Transverse colon (tissue), 4 donors: Measurements from ENCODE around the gene DOK7.

ENCODE experiments used
- POLR2AphosphoS5 ChIP-seq, 3 donors: sonication (generic); formaldehyde crosslinking; IDR thresholded peaks; one replicate each; pipeline ENCODE4 v1.6.1; 2016; ENCODE audit warnings: antibody characterized with exemption in 3 of 3
- TF ChIP-seq, protein P1 (sequence below), 5 experiments: fragments of 200-600 bp in 3 of 5; fragments of 450-650 bp in 2 of 5; sonication (generic) in 3 of 5; IDR thresholded peaks; 1 replicate in 2 of 5; 2 replicates in 3 of 5; pipeline ENCODE4 v1.5.1; 2016 to 2017; ENCODE audit warnings: antibody characterized with exemption in 5 of 5, inconsistent platforms in 3 of 5, mild to moderate bottlenecking in 2 of 5, moderate library complexity in 1 of 5

DNA sequence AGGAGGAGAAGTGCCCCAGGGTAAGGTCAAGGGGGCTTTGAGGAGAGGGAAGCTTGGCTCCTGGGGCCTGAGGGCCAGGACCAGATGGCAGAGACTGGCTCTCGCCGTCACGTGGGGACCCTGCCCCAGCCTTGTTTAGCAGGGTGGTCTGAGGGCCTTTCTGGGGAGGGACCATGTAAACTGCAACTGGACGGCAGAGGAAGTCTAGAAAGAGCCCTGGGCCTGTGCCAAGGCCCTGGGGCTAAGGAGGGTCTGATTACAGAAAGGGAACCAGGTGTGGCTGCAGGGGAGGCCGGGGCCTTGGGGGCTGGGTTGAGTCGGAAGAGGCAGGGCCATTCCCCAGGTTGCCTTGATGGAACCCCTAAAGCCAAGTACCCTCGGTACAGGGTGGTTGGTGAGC lies 23.1 kb upstream of the DOK7 start:
- no peak for TF ChIP-seq POLR2AphosphoS5 (IDR thresholded peaks at IDR 0.05)
- TF ChIP-seq, protein P1, sequence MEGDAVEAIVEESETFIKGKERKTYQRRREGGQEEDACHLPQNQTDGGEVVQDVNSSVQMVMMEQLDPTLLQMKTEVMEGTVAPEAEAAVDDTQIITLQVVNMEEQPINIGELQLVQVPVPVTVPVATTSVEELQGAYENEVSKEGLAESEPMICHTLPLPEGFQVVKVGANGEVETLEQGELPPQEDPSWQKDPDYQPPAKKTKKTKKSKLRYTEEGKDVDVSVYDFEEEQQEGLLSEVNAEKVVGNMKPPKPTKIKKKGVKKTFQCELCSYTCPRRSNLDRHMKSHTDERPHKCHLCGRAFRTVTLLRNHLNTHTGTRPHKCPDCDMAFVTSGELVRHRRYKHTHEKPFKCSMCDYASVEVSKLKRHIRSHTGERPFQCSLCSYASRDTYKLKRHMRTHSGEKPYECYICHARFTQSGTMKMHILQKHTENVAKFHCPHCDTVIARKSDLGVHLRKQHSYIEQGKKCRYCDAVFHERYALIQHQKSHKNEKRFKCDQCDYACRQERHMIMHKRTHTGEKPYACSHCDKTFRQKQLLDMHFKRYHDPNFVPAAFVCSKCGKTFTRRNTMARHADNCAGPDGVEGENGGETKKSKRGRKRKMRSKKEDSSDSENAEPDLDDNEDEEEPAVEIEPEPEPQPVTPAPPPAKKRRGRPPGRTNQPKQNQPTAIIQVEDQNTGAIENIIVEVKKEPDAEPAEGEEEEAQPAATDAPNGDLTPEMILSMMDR (IDR thresholded peaks at IDR 0.05), result no peak
